ENCODE results near the gene TMEM185B.

Gene TMEM185B

GRCh38 chr2:120245520-120246332 is 22.5 kb upstream of the TMEM185B start:
- ATAC-seq (replicated peaks) (no peak), DNase-seq (no peak)
- H3K4me3 Mint-ChIP-seq = no peak overlapping the region
- peaks cover 25 to 37% of the 10 kb centered on the region in 2 donors for H3K27me3 Mint-ChIP-seq
- no peaks in the 10 kb centered on the region for H3K9me3 Mint-ChIP-seq
- H3K36me3 Mint-ChIP-seq (ENCODE audit: insufficient read depth) = no peaks in the 10 kb centered on the region
- H3K27ac Mint-ChIP-seq = no peak overlapping the region
- H3K4me1 Mint-ChIP-seq (ENCODE audit: low read depth in 2 of 2) = peaks cover 0 to 2% of the 10 kb centered on the region in 2 donors

GRCh38 chr2:120244656-120245519 is 21.7 kb upstream of the TMEM185B start:
- Mint-ChIP-seq H3K36me3 (ENCODE audit: insufficient read depth) (no peaks in the 10 kb centered on the region), H3K9me3 (no peaks in the 10 kb centered on the region), H3K4me1 (ENCODE audit: low read depth in 2 of 2) (peaks cover 0 to 2% of the 10 kb centered on the region in 2 donors), H3K27ac (no peak overlapping the region), H3K27me3 (peaks cover 25 to 33% of the 10 kb centered on the region in 2 donors), H3K4me3 (no peak overlapping the region)
- DNase-seq (no peak), ATAC-seq (replicated peaks) (no peak)

- Mint-ChIP-seq H3K9me3 (no peaks in the 10 kb centered on the region), H3K4me3 (no peak overlapping the region), H3K27ac (no peak overlapping the region), H3K27me3 (peaks cover 25 to 29% of the 10 kb centered on the region in 2 donors), H3K36me3 (ENCODE audit: insufficient read depth) (no peaks in the 10 kb centered on the region), H3K4me1 (ENCODE audit: low read depth in 2 of 2) (peaks cover 0 to 2% of the 10 kb centered on the region in 2 donors)
- DNase-seq (no peak), ATAC-seq (replicated peaks) (no peak)
These were observed 20.8 kb upstream of the TMEM185B start for GRCh38 chr2:120243875-120244553.

GRCh38 chr2:120243211-120243610 is 20.0 kb upstream of the TMEM185B start:
- H3K4me3 Mint-ChIP-seq = no peak overlapping the region
- H3K27ac Mint-ChIP-seq = no peak overlapping the region
- ATAC-seq (replicated peaks) (no peak), DNase-seq (no peak)
- peaks cover 20 to 29% of the 10 kb centered on the region in 2 donors for H3K27me3 Mint-ChIP-seq
- peaks cover 0 to 2% of the 10 kb centered on the region in 2 donors for H3K4me1 Mint-ChIP-seq (ENCODE audit: low read depth in 2 of 2)
- H3K36me3 Mint-ChIP-seq (ENCODE audit: insufficient read depth) = no peaks in the 10 kb centered on the region
- no peaks in the 10 kb centered on the region for H3K9me3 Mint-ChIP-seq

- H3K4me3 Mint-ChIP-seq = no peak overlapping the region
- DNase-seq = no peak
- no peaks in the 10 kb centered on the region for H3K36me3 Mint-ChIP-seq (ENCODE audit: insufficient read depth)
- H3K27me3 Mint-ChIP-seq = peaks cover 13 to 22% of the 10 kb centered on the region in 2 donors
- H3K9me3 Mint-ChIP-seq = no peaks in the 10 kb centered on the region
- H3K27ac Mint-ChIP-seq = peak overlapping the region in 1 of 2 donors; percentile 22
- no peak for ATAC-seq (replicated peaks)
- H3K4me1 Mint-ChIP-seq (ENCODE audit: low read depth in 2 of 2) = peaks cover 0 to 2% of the 10 kb centered on the region in 2 donors
These were observed 18.5 kb upstream of the TMEM185B start for GRCh38 chr2:120241684-120242083.

- H3K4me1 Mint-ChIP-seq (ENCODE audit: low read depth in 2 of 2) = peaks cover 0 to 2% of the 10 kb centered on the region in 2 donors
- H3K9me3 Mint-ChIP-seq = no peaks in the 10 kb centered on the region
- peaks cover 7 to 15% of the 10 kb centered on the region in 2 donors for H3K27me3 Mint-ChIP-seq
These were observed 17.8 kb upstream of the TMEM185B start for GRCh38 chr2:120240901-120241429.

GRCh38 chr2:120239488-120240287 is 16.5 kb upstream of the TMEM185B start:
- ATAC-seq (replicated peaks) = no peak
- Mint-ChIP-seq H3K27me3 (peaks cover 7 to 15% of the 10 kb centered on the region in 2 donors), H3K4me1 (ENCODE audit: low read depth in 2 of 2) (peaks cover 0 to 2% of the 10 kb centered on the region in 2 donors), H3K36me3 (ENCODE audit: insufficient read depth) (no peaks in the 10 kb centered on the region), H3K27ac (no peak overlapping the region), H3K4me3 (no peak overlapping the region), H3K9me3 (no peaks in the 10 kb centered on the region)
- no peak for DNase-seq

More at GRCh38 chr2:120240901-120241429, 17.8 kb upstream of the TMEM185B start:
- Mint-ChIP-seq H3K4me3 (no peak overlapping the region), H3K27ac (no peak overlapping the region), H3K36me3 (ENCODE audit: insufficient read depth) (no peaks in the 10 kb centered on the region)
- DNase-seq (no peak), ATAC-seq (replicated peaks) (no peak)

- H3K36me3 Mint-ChIP-seq (ENCODE audit: insufficient read depth) = no peaks in the 10 kb centered on the region
- no peaks in the 10 kb centered on the region for H3K9me3 Mint-ChIP-seq
- no peak overlapping the region for H3K4me3 Mint-ChIP-seq
- no peak for DNase-seq
- peaks cover 7 to 15% of the 10 kb centered on the region in 2 donors for H3K27me3 Mint-ChIP-seq
- peaks cover 0 to 2% of the 10 kb centered on the region in 2 donors for H3K4me1 Mint-ChIP-seq (ENCODE audit: low read depth in 2 of 2)
- no peak overlapping the region for H3K27ac Mint-ChIP-seq
- ATAC-seq (replicated peaks) = no peak
These were observed 15.7 kb upstream of the TMEM185B start for GRCh38 chr2:120238728-120239487.

- ATAC-seq (replicated peaks) = no peak
- H3K4me1 Mint-ChIP-seq (ENCODE audit: low read depth in 2 of 2) = peaks cover 8 to 9% of the 10 kb centered on the region in 2 donors
- no peaks in the 10 kb centered on the region for H3K9me3 Mint-ChIP-seq
- peaks cover 4% of the 10 kb centered on the region for H3K36me3 Mint-ChIP-seq (ENCODE audit: insufficient read depth)
- no peak overlapping the region for H3K27ac Mint-ChIP-seq
- H3K4me3 Mint-ChIP-seq = no peak overlapping the region
- no peak for DNase-seq
- H3K27me3 Mint-ChIP-seq = peaks cover 7 to 15% of the 10 kb centered on the region in 2 donors
These were observed 14.3 kb upstream of the TMEM185B start for GRCh38 chr2:120237491-120237902.

GRCh38 chr2:120236791-120237190 is 13.6 kb upstream of the TMEM185B start:
- peaks cover 6% of the 10 kb centered on the region for H3K36me3 Mint-ChIP-seq (ENCODE audit: insufficient read depth)
- peaks cover 6 to 16% of the 10 kb centered on the region in 2 donors for H3K4me1 Mint-ChIP-seq (ENCODE audit: low read depth in 2 of 2)
- ATAC-seq (replicated peaks) (no peak), DNase-seq (no peak)
- H3K27ac Mint-ChIP-seq = no peak overlapping the region
- H3K4me3 Mint-ChIP-seq = no peak overlapping the region
- no peaks in the 10 kb centered on the region for H3K9me3 Mint-ChIP-seq
- peaks cover 7 to 15% of the 10 kb centered on the region in 2 donors for H3K27me3 Mint-ChIP-seq

GRCh38 chr2:120236316-120236715 is 13.1 kb upstream of the TMEM185B start:
- ATAC-seq (replicated peaks) (no peak), DNase-seq (no peak)
- peaks cover 6% of the 10 kb centered on the region for H3K36me3 Mint-ChIP-seq (ENCODE audit: insufficient read depth)
- H3K27me3 Mint-ChIP-seq = peaks cover 7 to 15% of the 10 kb centered on the region in 2 donors
- H3K4me1 Mint-ChIP-seq (ENCODE audit: low read depth in 2 of 2) = peaks cover 6 to 18% of the 10 kb centered on the region in 2 donors
- no peak overlapping the region for H3K27ac Mint-ChIP-seq
- no peak overlapping the region for H3K4me3 Mint-ChIP-seq
- no peaks in the 10 kb centered on the region for H3K9me3 Mint-ChIP-seq

GRCh38 chr2:120235681-120236080 is 12.5 kb upstream of the TMEM185B start:
- Mint-ChIP-seq H3K27me3 (peaks cover 7 to 15% of the 10 kb centered on the region in 2 donors), H3K4me1 (ENCODE audit: low read depth in 2 of 2) (peaks cover 12 to 24% of the 10 kb centered on the region in 2 donors), H3K9me3 (no peaks in the 10 kb centered on the region), H3K4me3 (no peak overlapping the region), H3K36me3 (ENCODE audit: insufficient read depth) (peaks cover 6% of the 10 kb centered on the region), H3K27ac (no peak overlapping the region)
- no peak for DNase-seq
- no peak for ATAC-seq (replicated peaks)
